ENCODE measurements around the gene ATG16L1. TPM values are rescaled to one million over a fixed set of nuclear protein-coding genes. Genes with fewer than 3 reads are reported as not detected.

The ATG16L1 gene
- total and polyA plus RNA-seq, 9 of the 15 experiments (the other 6 are each of a cell fraction or from before 2014, with no cell fraction given): 6.4 to 21.3 (median 17.2) TPM

DNA sequence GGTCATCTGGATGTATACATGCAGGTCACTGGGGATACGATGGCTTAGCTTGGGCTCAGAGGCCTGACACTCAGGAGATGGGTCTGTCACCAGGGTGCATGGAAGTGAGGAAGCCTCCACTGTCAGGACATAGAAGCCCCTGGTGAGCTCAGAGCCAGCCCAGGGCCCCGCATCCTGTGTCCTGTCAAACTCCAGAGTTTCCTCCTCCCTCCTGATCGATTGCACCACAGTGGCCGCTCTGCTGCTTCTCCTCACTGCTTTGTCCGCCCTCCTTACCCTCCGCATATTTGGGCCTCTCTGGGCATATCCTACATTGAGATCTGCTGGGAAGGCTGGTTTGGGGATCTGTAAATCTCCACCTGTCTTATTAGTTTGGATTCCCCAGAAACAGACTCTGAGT is 37.5 kb upstream of the ATG16L1 start:
- no peaks in the 10 kb centered on the region for H3K36me3 ChIP-seq (ENCODE audit: control insufficient read depth, insufficient read depth, low read length)
- no TSS peak for BruUV-seq (replicated peaks)
- H3K4me2 ChIP-seq (ENCODE audit: insufficient read depth, low read length): no peak overlapping the region
- H3K4me1 ChIP-seq (replicated peaks in 1 of 2; ENCODE audit: control insufficient read depth in 2 of 2, insufficient read depth in 2 of 2, low read length in 2 of 2): peaks cover 13 to 19% of the 10 kb centered on the region in 2 experiments
- ChIA-PET POLR2A (no interaction called here), CTCF (ENCODE audit: low intra/inter-chr PET ratio) (no interaction called here)
- no peak for FAIRE-seq
- H3K9me3 ChIP-seq (replicated peaks; ENCODE audit: control insufficient read depth, insufficient read depth, low read depth, low read length): peaks cover 3% of the 10 kb centered on the region; the same call in 1 of the 2 replicates
- no peak for ATAC-seq
- no peak overlapping the region for H3K9ac ChIP-seq (ENCODE audit: insufficient read depth in 1 of 2, low read depth in 2 of 2, low read length in 2 of 2)
- H2AFZ ChIP-seq (ENCODE audit: low read depth, low read length): no peak overlapping the region
- no peaks in the 10 kb centered on the region for H3K27me3 ChIP-seq (ENCODE audit: control insufficient read depth in 2 of 2, insufficient read depth in 2 of 2, low read length in 2 of 2)
- WGBS (ENCODE audit: insufficient coverage, low coverage, missing lambda C conversion rate): 70% methylated on average over 6 of the region's 6 CpGs
- H3K27ac ChIP-seq (ENCODE audit: extremely low read depth, low read depth, low read length): no peak overlapping the region
- H3K4me3 ChIP-seq: no peak overlapping the region
- TF ChIP-seq DIDO1 (tag; IDR thresholded peaks at IDR 0.05; ENCODE audit: low read depth): no peak
- H4K20me1 ChIP-seq (replicated peaks; ENCODE audit: control insufficient read depth, insufficient read depth, low read length): no peaks in the 10 kb centered on the region
- no peak for DNase-seq (ENCODE audit: extremely low read depth in 1 of 4, low spot score in 3 of 4)
- no peaks in the 10 kb centered on the region for H3K79me2 ChIP-seq (ENCODE audit: control insufficient read depth, insufficient read depth, low read length)
- no peaks in the 10 kb centered on the region for H3K9me1 ChIP-seq (ENCODE audit: control insufficient read depth, insufficient read depth, low read length)
- intact Hi-C loops (cut with micrococcal nuclease): no loop called here
- in situ Hi-C loops (cut with MboI): no loop called here

DNA sequence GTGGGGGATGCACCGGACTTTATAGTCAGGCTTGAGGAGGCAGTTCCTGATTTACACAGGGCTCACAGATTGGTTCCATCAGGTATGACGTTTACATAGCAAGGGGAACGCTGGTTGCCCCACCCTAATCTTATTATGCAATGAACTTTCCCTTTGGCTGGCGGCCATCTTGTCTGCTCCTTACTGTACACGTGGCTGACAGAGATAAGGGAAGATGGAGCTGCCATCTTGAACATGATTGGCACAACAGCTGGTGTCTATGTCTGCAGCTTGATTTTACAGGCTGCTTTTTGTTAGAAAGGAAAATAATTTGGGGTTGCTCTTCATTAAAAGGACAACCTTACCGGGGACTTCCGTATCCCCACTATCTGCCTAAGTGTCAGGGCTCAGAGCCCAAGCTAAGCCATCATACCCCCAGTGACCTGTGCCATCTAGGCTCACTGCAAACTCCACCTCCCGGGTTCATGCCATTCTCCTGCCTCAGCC is 33.5 kb upstream of the ATG16L1 start:
- ChIA-PET CTCF (ENCODE audit: low intra/inter-chr PET ratio) (no interaction called here), POLR2A (interaction anchor here (0.6 to 1.0 kb wide), 2 partner anchors 25 to 952 kb away, joined by 3 read pairs; no protein-coding TSS in a partner anchor)
- 22% methylated on average over 8 of the region's 8 CpGs for WGBS (ENCODE audit: insufficient coverage, low coverage, missing lambda C conversion rate)
- intact Hi-C loops (cut with micrococcal nuclease) (no loop called here), in situ Hi-C loops (cut with MboI) (no loop called here)
- Histone ChIP-seq H3K9me3 (replicated peaks; ENCODE audit: control insufficient read depth, insufficient read depth, low read depth, low read length) (peaks cover 3% of the 10 kb centered on the region; the same call in 1 of the 2 replicates), H3K36me3 (ENCODE audit: control insufficient read depth, insufficient read depth, low read length) (no peaks in the 10 kb centered on the region), H4K20me1 (replicated peaks; ENCODE audit: control insufficient read depth, insufficient read depth, low read length) (no peaks in the 10 kb centered on the region), H3K4me1 (replicated peaks in 1 of 2; ENCODE audit: control insufficient read depth in 2 of 2, insufficient read depth in 2 of 2, low read length in 2 of 2) (peaks cover 27 to 46% of the 10 kb centered on the region in 2 experiments), H3K9me1 (ENCODE audit: control insufficient read depth, insufficient read depth, low read length) (no peaks in the 10 kb centered on the region), H3K27ac (ENCODE audit: extremely low read depth, low read depth, low read length) (peak overlapping the region; percentile 84), H3K9ac (ENCODE audit: insufficient read depth in 1 of 2, low read depth in 2 of 2, low read length in 2 of 2) (no peak overlapping the region), H3K79me2 (ENCODE audit: control insufficient read depth, insufficient read depth, low read length) (no peaks in the 10 kb centered on the region), H3K27me3 (ENCODE audit: control insufficient read depth in 2 of 2, insufficient read depth in 2 of 2, low read length in 2 of 2) (no peaks in the 10 kb centered on the region), H3K4me3 (no peak overlapping the region), H2AFZ (ENCODE audit: low read depth, low read length) (peak overlapping the region; percentile 83), H3K4me2 (ENCODE audit: insufficient read depth, low read length) (peak overlapping the region; percentile 21; the same call in 1 of the 2 replicates)
- ATAC-seq (peak; percentile 62), FAIRE-seq (peak; percentile 19), DNase-seq (ENCODE audit: extremely low read depth in 1 of 4, low spot score in 3 of 4) (peak; percentile 28 to 87 (median 34))
- no TSS peak for BruUV-seq (replicated peaks)
- TF ChIP-seq HDAC1 (IDR thresholded peaks at IDR 0.05) (no peak), CREM (IDR thresholded peaks at IDR 0.05; ENCODE audit: low read depth) (peak; percentile 77), CBFA2T2 (conservative IDR thresholded peaks at IDR 0.05) (peak; percentile 76), TARDBP (IDR thresholded peaks at IDR 0.05) (no peak), FOSL1 (tag; conservative IDR thresholded peaks at IDR 0.05) (peak; percentile 21; the same call in 1 of the 2 replicates), NR2C1 (IDR thresholded peaks at IDR 0.05) (peak; percentile 40; the same call in 1 of the 2 replicates), NR2C1 (tag; IDR thresholded peaks at IDR 0.05) (peak; percentile 66), BDP1 (IDR thresholded peaks at IDR 0.05; ENCODE audit: insufficient read depth, insufficient read length) (no peak), ZNF232 (CRISPR knock-in tag; IDR thresholded peaks at IDR 0.05) (no peak), CC2D1A (IDR thresholded peaks at IDR 0.05) (peak; percentile 15; the same call in 1 of the 2 replicates), TEAD1 (CRISPR knock-in tag; IDR thresholded peaks at IDR 0.05) (peak in 1 of 2 experiments; percentile 79; a peak in 2 of 4 replicates), TGIF2 (CRISPR knock-in tag; IDR thresholded peaks at IDR 0.05) (no peak), MAZ (CRISPR knock-in tag; conservative IDR thresholded peaks at IDR 0.05 in 1 of 2, IDR thresholded peaks at IDR 0.05 in 1 of 2) (0 out of 4 replicates have a peak, but pooled peaks of 1 of the 2 experiments have one; percentile 49), ZC3H4 (CRISPR knock-in tag; IDR thresholded peaks at IDR 0.05; ENCODE audit: borderline replicate concordance) (no peak), NCOA1 (IDR thresholded peaks at IDR 0.05; ENCODE audit: low read depth) (no peak), PTRF (tag; IDR thresholded peaks at IDR 0.05) (peak; percentile 58)
- TF ChIP-seq, protein P1, sequence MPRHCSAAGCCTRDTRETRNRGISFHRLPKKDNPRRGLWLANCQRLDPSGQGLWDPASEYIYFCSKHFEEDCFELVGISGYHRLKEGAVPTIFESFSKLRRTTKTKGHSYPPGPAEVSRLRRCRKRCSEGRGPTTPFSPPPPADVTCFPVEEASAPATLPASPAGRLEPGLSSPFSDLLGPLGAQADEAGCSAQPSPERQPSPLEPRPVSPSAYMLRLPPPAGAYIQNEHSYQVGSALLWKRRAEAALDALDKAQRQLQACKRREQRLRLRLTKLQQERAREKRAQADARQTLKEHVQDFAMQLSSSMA (CRISPR knock-in tag; IDR thresholded peaks at IDR 0.05): no peak

Measured in K562 (cell line).